NCI-H1092 treated with DMSO at 0.1 percent for 48 hours (cell line): ENCODE data around the gene YTHDF1.
"Not testable (repeated sequence)": the region's sequence is repeated elsewhere in the genome, so short reads cannot be mapped to it uniquely, and the experiment has no call there.

Experiments
- DNase-seq: peaks from one replicate; lab custom pipeline; 2025; lab: John Stamatoyannopoulos, UW

The YTHDF1 gene

DNA sequence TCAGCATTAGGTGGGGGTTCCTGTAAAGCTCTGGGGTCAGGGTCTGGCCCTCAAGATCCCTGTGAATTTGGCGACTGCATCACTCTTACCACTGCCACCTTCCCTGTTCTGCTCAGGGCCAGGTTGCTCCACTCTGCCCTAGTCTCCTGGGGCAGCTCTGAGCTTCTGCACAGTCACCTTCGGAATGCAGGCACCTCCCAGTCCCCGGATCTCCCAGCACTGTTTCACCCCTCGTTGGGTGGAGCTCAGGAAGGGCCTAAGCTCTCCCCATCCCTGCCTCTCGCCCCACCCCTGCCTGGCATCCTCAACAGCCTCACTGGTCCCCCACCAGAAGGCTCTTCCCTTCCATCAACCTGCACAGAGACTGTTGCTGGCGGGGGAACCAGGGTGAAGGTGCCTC lies 46.2 kb downstream of the YTHDF1 start:
- no peak for DNase-seq

DNA sequence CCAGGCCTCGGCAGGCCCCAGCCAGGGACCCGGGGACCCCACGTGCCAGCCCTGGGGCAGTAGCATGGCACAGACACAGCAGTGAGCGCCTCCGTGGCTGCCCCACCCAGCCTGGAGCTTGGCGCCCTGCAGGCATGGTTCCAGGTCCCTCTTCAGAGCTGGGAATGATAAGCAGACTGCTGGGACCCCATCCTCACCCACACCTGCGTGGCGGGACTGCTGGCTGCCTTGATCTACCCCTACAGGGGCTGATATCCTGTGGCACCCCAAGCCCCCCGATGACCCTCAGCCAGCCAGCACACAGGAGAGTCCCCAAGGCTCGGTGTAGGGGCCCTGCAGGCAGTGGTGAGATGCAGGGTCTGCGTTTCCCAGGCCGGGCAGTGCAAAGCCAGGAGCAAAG lies 47.1 kb downstream of the YTHDF1 start:
- no peak for DNase-seq

DNA sequence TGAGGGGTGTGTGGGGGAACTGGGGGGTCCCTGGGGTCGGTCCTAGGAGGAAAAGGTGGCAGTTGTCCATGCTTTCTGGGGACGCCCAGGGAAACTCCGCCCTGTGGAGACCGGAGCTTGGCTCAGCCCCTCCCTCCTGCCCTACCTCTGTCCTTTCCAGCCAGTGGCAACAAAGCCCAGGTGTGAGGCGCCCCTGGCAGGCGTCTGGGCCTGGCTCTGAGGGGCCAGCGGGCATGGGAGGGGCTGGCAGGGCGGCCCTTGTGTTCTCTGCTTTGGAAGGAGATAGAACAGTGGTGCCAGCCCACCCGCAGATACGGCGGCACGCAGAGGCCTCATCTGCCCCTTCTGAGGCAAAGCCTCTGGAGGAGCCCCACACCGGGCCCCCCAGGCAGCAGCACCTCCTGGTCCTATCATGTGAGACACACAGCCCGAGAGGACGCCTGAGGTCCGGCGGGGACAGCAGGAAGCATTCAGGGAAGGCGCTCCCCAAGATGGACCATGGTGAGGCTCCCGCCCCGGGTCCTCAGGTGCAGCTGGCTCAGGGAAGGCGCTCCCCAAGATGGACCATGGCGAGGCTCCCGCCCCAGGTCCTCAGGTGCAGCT lies 47.9 kb downstream of the YTHDF1 start:
- DNase-seq: no peak

DNA sequence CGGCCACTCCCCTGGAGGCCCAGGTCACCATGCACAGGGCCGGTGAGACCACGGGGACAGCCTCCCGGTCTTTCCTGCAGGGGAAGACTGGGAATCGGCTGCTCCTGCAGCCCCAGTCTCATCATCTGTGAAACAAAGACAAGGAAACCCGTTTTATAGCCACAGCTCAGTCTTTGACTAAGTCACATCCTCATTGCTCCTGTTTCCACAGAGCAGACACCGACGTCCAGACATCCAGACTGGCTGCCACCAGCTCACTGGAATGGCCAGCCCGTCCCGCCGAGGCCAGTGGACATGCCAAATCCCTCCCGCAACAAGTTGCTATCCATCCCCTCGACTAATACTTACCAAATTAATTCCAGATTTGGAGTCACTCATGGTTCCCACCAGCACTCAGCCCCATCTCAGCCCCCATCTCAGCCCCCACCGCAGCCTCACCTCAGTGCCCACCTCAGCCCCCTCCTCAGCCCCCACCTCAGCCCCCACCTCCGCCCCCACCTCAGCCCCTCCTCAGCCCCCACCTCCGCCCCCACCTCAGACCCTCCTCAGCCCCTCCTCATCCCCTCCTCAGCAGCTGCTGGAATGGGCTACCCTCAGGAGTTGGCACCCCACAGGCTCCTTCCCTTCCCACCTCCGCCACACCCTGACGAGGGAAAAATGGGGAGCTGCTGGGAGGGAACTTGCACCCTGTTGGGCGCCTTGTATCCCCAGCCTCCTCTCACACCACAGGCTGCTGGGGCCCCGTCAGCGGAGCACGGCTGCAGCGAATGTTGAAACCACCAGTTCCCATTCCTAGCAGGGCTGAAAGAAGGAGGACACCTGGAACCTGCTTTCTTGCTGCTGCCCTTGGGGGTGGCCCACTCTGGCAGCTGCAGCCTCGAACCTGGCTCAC lies 48.7 kb downstream of the YTHDF1 start:
- DNase-seq: no peak

DNA sequence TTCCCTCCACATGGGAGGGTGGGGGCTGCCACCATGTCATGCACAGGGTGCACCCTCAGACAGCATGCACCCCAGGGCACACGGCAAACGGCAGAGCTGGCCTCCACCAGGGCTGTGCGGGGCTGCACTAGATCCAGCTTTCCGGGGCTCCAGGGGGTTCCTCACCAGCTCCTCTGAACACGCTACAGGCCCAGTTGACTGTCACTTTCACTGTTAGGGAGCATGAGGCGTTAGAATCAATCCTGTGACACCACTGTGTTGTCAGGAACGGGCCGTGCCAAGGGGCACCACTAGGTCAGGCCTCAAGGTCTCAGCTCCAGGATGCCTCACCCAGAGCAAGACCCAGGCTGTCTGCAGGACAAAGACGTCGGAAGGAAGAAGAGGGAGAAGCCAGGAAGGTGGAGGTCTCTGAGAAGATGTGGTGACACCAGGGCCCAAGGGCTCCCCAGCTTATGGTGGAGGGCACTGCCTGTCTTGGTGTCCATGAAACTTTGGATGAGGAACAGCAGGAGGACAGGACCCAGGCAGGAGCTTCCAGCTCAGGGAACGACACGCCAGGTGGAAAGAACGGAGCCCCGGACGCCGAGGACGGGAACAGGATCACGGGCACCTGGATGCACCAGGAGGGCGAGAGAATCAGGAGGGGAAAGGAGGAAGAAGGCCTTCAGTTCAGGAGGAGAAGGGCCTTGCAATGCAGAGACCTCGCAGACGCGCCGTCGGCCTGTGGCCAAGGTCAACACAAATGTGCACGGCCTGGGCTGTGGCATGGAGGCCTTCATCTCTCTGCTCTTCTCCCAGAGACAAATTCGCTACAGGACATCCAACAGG lies 49.5 kb downstream of the YTHDF1 start:
- DNase-seq: no peak

DNA sequence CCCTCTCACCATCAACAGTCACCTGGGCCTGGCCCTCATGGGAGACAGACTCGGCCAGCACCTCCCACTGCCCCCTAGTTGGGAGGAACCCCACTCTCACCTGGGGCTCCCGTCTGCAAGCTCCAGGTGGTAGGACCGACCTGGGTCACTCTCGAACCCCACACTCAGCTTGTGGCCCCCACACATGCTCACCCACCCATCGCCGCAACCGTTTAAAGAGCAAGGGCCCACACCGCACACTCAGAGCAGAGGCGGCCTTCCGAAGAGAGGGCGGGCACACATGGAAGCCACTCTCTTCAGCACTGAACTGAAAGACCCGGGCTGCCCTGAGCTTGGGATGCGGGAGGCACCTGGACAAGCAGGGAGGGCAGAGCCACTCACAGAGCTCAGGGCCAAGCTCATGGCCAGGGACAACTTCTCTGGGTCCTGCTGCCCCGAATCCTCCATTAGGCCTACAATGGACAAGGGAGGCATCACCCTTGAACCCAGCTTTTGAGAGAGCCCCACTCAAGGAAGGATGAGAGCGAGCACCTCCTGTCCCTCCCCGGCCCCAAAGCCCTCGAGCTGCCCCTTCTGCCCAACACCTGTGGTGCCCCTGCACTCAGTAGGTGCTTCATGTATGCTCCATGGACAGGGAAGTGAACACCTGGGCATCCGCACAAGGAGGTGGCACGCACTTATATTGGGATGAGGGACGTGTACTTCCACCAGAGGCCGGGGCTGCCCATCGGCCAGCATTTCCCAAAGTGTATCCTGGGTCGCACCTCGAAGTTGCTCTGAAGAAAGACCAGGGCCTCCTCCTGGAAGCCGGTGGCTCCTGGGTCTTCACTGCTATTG lies 50.4 kb downstream of the YTHDF1 start:
- no peak for DNase-seq

- no peak for DNase-seq
Observed at GRCh38 chr20:63164484-63165355, 51.2 kb downstream of the YTHDF1 start.

DNA sequence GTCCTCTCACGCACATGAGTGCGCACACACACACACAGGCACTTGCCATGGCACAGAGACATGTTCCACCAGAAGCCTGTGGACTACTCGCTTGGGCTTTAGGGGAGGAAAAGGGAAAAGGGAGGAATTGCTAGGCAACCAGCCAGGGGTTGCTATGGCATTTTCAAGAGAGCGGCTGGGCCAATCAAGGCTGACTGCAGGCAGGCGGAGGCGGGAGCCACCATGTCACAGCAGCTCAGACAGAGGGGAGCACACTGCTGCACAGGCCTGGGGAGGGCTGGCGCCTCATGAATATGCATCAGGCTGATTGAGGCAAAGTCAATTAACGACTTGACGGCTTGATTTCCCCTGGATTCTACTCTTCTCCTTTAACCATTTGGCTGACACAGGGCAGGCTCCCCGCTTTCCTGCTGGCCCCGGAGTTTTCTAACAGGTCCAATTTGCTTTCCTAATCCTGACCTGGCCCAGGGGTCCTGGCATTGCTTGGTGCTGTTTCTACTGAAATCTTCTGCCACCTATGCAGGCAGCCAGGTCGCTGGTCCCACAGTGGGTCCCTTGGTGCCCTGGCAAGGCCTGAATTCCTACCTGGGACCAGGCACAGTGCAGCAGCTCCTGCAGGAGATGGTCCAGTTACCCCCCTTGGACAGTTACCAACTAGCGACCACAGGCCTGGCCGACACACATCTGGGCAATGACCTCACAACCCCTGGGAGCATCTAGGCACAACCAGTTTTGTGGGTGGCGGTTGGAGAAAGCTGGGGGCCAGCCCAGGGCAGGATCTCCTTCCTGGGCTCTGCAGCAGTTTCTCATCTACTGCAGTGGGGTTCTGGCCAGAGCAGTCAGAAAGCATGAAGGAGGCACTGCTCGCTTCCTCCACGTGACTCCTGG lies 52.1 kb downstream of the YTHDF1 start:
- peak; percentile 19 for DNase-seq

GRCh38 chr20:63163171-63163570 lies 52.8 kb downstream of the YTHDF1 start:
- no peak for DNase-seq

GRCh38 chr20:63162206-63162795 lies 53.6 kb downstream of the YTHDF1 start:
- DNase-seq: no peak

GRCh38 chr20:63161176-63161651 lies 54.7 kb downstream of the YTHDF1 start:
- DNase-seq: no peak

GRCh38 chr20:63160641-63161175 lies 55.2 kb downstream of the YTHDF1 start:
- no peak for DNase-seq

DNA sequence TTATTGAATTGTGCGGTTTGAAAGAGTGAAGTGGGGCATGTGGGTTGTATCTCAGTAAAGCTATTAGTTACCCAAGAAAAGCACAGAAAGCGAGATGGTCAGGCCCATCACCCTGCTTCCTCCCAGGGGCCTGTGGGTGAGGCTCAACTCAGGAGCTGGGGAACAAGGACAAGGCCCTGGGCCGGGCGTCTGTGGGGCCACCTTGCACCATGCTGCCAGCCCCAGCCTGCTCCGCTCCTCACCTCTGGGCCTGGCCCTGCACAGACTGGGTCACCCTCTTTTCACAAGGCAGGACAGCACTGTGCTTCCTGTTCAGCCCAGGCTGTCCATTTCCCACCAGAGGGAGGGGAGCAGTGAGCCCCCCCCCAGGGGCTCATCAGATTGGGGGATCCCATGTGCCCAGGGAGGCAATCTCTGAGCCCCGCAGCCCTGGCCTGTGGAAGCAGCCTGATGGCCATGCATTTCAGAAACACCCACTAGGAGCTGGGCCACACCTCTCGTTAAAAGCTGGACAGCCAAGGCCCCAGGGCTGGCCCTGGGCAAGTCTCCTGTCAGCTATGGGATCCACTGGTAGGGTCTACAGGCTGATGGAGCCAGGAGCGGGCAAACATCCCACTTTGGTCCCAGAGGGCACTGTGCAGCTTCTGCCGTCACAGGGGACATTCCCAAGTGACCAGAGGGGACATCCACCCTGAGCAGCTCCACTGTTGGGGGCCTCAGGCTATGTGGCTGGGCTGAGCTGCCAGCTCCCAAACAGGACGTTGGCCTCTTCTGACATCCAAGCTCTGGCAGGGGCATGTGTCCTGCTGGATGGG lies 55.9 kb downstream of the YTHDF1 start:
- no peak for DNase-seq

- DNase-seq: not testable (repeated sequence)
Observed at GRCh38 chr20:63159251-63159650, 56.7 kb downstream of the YTHDF1 start.

- DNase-seq: no peak
Observed at GRCh38 chr20:63158845-63159244, 57.1 kb downstream of the YTHDF1 start.

- DNase-seq: no peak
Observed at GRCh38 chr20:63158352-63158751, 57.6 kb downstream of the YTHDF1 start.

DNA sequence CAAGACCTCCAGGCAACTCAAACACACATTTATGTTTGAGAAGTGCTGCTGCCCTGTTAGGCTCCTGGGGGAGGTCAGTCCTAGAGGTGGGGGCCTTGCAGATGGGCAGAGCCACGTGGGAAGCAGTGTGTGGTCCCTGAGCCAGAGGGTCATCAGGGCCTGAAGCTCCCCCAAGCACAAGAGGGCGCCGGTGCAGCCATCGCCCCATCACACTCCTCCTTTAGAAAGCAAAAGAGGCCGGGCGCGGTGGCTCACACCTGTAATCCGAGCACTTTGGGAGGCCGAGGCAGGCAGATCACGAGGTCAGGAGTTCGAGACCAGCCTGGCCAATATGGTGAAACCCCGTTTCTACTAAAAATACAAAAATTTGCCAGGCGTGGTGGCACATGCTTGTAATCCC lies 58.5 kb downstream of the YTHDF1 start:
- DNase-seq: not testable (repeated sequence)

- peak; percentile 3 for DNase-seq
Observed at GRCh38 chr20:63156221-63156671, 59.7 kb downstream of the YTHDF1 start.
